GM21367 (cell line): ENCODE results near the gene RAP1A.
"Not testable (repeated sequence)": the region's sequence is repeated elsewhere in the genome, so short reads cannot be mapped to it uniquely, and the experiment has no call there.

Experiments
- ATAC-seq: cut with Tn5 transposase; IDR thresholded peaks from one replicate; pipeline ENCODE4 v1.9.1; 2021; ENCODE audit not compliant: unreplicated experiment

RAP1A gene

GRCh38 chr1:111734856-111735255 lies 115.3 kb downstream of the RAP1A start:
- ATAC-seq = no peak

GRCh38 chr1:111735321-111735720 lies 115.7 kb downstream of the RAP1A start:
- no peak for ATAC-seq

- no peak for ATAC-seq
Observed at GRCh38 chr1:111735858-111736544, 116.4 kb downstream of the RAP1A start.

- ATAC-seq = no peak
Observed at GRCh38 chr1:111736548-111737215, 117.1 kb downstream of the RAP1A start.

GRCh38 chr1:111737216-111738132 lies 117.9 kb downstream of the RAP1A start:
- ATAC-seq = no peak

GRCh38 chr1:111738133-111738435 lies 118.5 kb downstream of the RAP1A start:
- ATAC-seq = no peak

- peak; percentile 42 for ATAC-seq
Observed at GRCh38 chr1:111738436-111739193, 119.0 kb downstream of the RAP1A start.

GRCh38 chr1:111739194-111739924 lies 119.8 kb downstream of the RAP1A start, which contains the start of gene INKA2:
TSS of gene INKA2 (minus strand) at chr1:111739395. CDS start at chr1:111739242, 153 bp downstream.
- ATAC-seq = peak; percentile 80

GRCh38 chr1:111739925-111740765 lies 120.6 kb downstream of the RAP1A start:
- ATAC-seq = no peak

GRCh38 chr1:111742292-111742691 lies 122.7 kb downstream of the RAP1A start:
- not testable (repeated sequence) for ATAC-seq

- no peak for ATAC-seq
Observed at GRCh38 chr1:111742938-111743549, 123.5 kb downstream of the RAP1A start.

GRCh38 chr1:111743679-111744101 lies 124.1 kb downstream of the RAP1A start:
- ATAC-seq = no peak

GRCh38 chr1:111745675-111746613 lies 126.4 kb downstream of the RAP1A start:
- no peak for ATAC-seq

- no peak for ATAC-seq
Observed at GRCh38 chr1:111746614-111746999, 127.0 kb downstream of the RAP1A start.

GRCh38 chr1:111747282-111747734 lies 127.7 kb downstream of the RAP1A start:
- no peak for ATAC-seq

GRCh38 chr1:111747947-111748346 lies 128.4 kb downstream of the RAP1A start:
- no peak for ATAC-seq

- ATAC-seq = no peak
Observed at GRCh38 chr1:111749628-111750027, 130.0 kb downstream of the RAP1A start.

GRCh38 chr1:111750856-111751255 lies 131.3 kb downstream of the RAP1A start:
- ATAC-seq = no peak
